Dendritic cell treated with granulocyte-macrophage colony-stimulating factor and Interleukin-4, amounts not matched to agents 40 ng/mL and 50 ng/mL, for 4 days (primary cell): ENCODE measurements around the gene MAST4.

Source experiments
- H3K27ac Mint-ChIP-seq: one replicate; pipeline ENCODE4 v1.8.0; 2022; ENCODE audit warnings: mild to moderate bottlenecking, mixed read lengths
- H3K27me3 Mint-ChIP-seq: one replicate; pipeline ENCODE4 v1.8.0; 2022; ENCODE audit warnings: mild to moderate bottlenecking, mixed read lengths
- H3K36me3 Mint-ChIP-seq: one replicate; pipeline ENCODE4 v1.8.0; 2022; ENCODE audit warnings: low read depth, mixed read lengths
- H3K4me1 Mint-ChIP-seq: one replicate; pipeline ENCODE4 v1.8.0; 2022; ENCODE audit warnings: low read depth, mixed read lengths
- H3K4me3 Mint-ChIP-seq: one replicate; pipeline ENCODE4 v1.8.0; 2022; ENCODE audit warnings: mild to moderate bottlenecking, moderate library complexity, mixed read lengths
- H3K9me3 Mint-ChIP-seq: one replicate; pipeline ENCODE4 v1.8.0; 2022; ENCODE audit warnings: mixed read lengths
- intact Hi-C: fragments of 100-400 bp; cut with micrococcal nuclease; formaldehyde crosslinking; loops from one replicate; pipeline ENCODE4 v1.15.0; 2022

The MAST4 gene

GRCh38 chr5:66582499-66583165 lies 13.6 kb upstream of the MAST4 start:
- intact Hi-C loops = no loop called here
- no peak overlapping the region for H3K27ac Mint-ChIP-seq

GRCh38 chr5:66585291-66585690 lies 10.9 kb upstream of the MAST4 start:
- Mint-ChIP-seq H3K27me3 (peaks cover 8% of the 10 kb centered on the region), H3K9me3 (no peaks in the 10 kb centered on the region), H3K27ac (no peak overlapping the region), H3K4me3 (no peak overlapping the region), H3K36me3 (no peaks in the 10 kb centered on the region), H3K4me1 (peaks cover 8% of the 10 kb centered on the region)
- intact Hi-C loops = no loop called here

More at GRCh38 chr5:66582499-66583165, 13.6 kb upstream of the MAST4 start:
- Mint-ChIP-seq H3K36me3 (no peaks in the 10 kb centered on the region), H3K27me3 (peaks cover 8% of the 10 kb centered on the region), H3K4me1 (peaks cover 8% of the 10 kb centered on the region), H3K4me3 (no peak overlapping the region), H3K9me3 (no peaks in the 10 kb centered on the region)

- H3K4me1 Mint-ChIP-seq = peaks cover 4% of the 10 kb centered on the region
- peaks cover 17% of the 10 kb centered on the region for H3K27me3 Mint-ChIP-seq
- no peak overlapping the region for H3K4me3 Mint-ChIP-seq
- intact Hi-C loops = no loop called here
- no peaks in the 10 kb centered on the region for H3K9me3 Mint-ChIP-seq
- H3K27ac Mint-ChIP-seq = no peak overlapping the region
- no peaks in the 10 kb centered on the region for H3K36me3 Mint-ChIP-seq
These were observed 8.4 kb upstream of the MAST4 start for GRCh38 chr5:66587771-66588170.

- Mint-ChIP-seq H3K9me3 (no peaks in the 10 kb centered on the region), H3K27me3 (peaks cover 75% of the 10 kb centered on the region), H3K27ac (no peak overlapping the region), H3K4me3 (peak overlapping the region; percentile 79), H3K4me1 (peaks cover 17% of the 10 kb centered on the region), H3K36me3 (no peaks in the 10 kb centered on the region)
- intact Hi-C loops = loop anchor here (10.0 kb wide), 1 partner anchor 138 kb away; no protein-coding TSS in a partner anchor
These were observed 516 bp downstream of the MAST4 start for GRCh38 chr5:66596636-66597182.

GRCh38 chr5:66597183-66597757 lies 1.1 kb downstream of the MAST4 start:
- peak overlapping the region; percentile 34 for H3K4me3 Mint-ChIP-seq
- no peaks in the 10 kb centered on the region for H3K9me3 Mint-ChIP-seq
- intact Hi-C loops = loop anchor here (10.0 kb wide), 1 partner anchor 138 kb away; no protein-coding TSS in a partner anchor
- no peak overlapping the region for H3K27ac Mint-ChIP-seq
- peaks cover 17% of the 10 kb centered on the region for H3K4me1 Mint-ChIP-seq
- H3K36me3 Mint-ChIP-seq = no peaks in the 10 kb centered on the region
- H3K27me3 Mint-ChIP-seq = peaks cover 72% of the 10 kb centered on the region

GRCh38 chr5:66602621-66603020 lies 6.4 kb downstream of the MAST4 start:
- Mint-ChIP-seq H3K27ac (no peak overlapping the region), H3K4me1 (peaks cover 1% of the 10 kb centered on the region), H3K27me3 (peaks cover 41% of the 10 kb centered on the region), H3K9me3 (no peaks in the 10 kb centered on the region), H3K4me3 (no peak overlapping the region), H3K36me3 (no peaks in the 10 kb centered on the region)
- intact Hi-C loops = no loop called here

GRCh38 chr5:66603164-66603563 lies 7.0 kb downstream of the MAST4 start:
- Mint-ChIP-seq H3K4me1 (no peaks in the 10 kb centered on the region), H3K27me3 (peaks cover 35% of the 10 kb centered on the region), H3K4me3 (no peak overlapping the region), H3K27ac (no peak overlapping the region), H3K9me3 (no peaks in the 10 kb centered on the region), H3K36me3 (no peaks in the 10 kb centered on the region)
- intact Hi-C loops = no loop called here

GRCh38 chr5:66603881-66604280 lies 7.7 kb downstream of the MAST4 start:
- Mint-ChIP-seq H3K27me3 (peaks cover 28% of the 10 kb centered on the region), H3K4me1 (no peaks in the 10 kb centered on the region), H3K36me3 (no peaks in the 10 kb centered on the region), H3K9me3 (no peaks in the 10 kb centered on the region), H3K4me3 (no peak overlapping the region), H3K27ac (no peak overlapping the region)
- intact Hi-C loops = no loop called here

- Mint-ChIP-seq H3K4me1 (no peaks in the 10 kb centered on the region), H3K4me3 (no peak overlapping the region), H3K27me3 (peaks cover 11% of the 10 kb centered on the region), H3K27ac (no peak overlapping the region), H3K9me3 (no peaks in the 10 kb centered on the region), H3K36me3 (no peaks in the 10 kb centered on the region)
- intact Hi-C loops = no loop called here
These were observed 10.5 kb downstream of the MAST4 start for GRCh38 chr5:66606713-66607112.

- Mint-ChIP-seq H3K9me3 (no peaks in the 10 kb centered on the region), H3K27ac (no peak overlapping the region)
These were observed 12.3 kb downstream of the MAST4 start for GRCh38 chr5:66608501-66608900.

GRCh38 chr5:66609615-66610014 lies 13.4 kb downstream of the MAST4 start:
- no peaks in the 10 kb centered on the region for H3K36me3 Mint-ChIP-seq
- no peak overlapping the region for H3K27ac Mint-ChIP-seq
- H3K4me1 Mint-ChIP-seq = no peaks in the 10 kb centered on the region
- peaks cover 3% of the 10 kb centered on the region for H3K27me3 Mint-ChIP-seq
- no peak overlapping the region for H3K4me3 Mint-ChIP-seq
- H3K9me3 Mint-ChIP-seq = no peaks in the 10 kb centered on the region
- intact Hi-C loops = no loop called here

More at GRCh38 chr5:66608501-66608900, 12.3 kb downstream of the MAST4 start:
- Mint-ChIP-seq H3K4me3 (no peak overlapping the region), H3K4me1 (no peaks in the 10 kb centered on the region), H3K27me3 (peaks cover 6% of the 10 kb centered on the region), H3K36me3 (no peaks in the 10 kb centered on the region)
- intact Hi-C loops = no loop called here

- Mint-ChIP-seq H3K27ac (no peak overlapping the region), H3K36me3 (no peaks in the 10 kb centered on the region), H3K4me3 (no peak overlapping the region), H3K4me1 (peaks cover 12% of the 10 kb centered on the region), H3K9me3 (no peaks in the 10 kb centered on the region), H3K27me3 (no peaks in the 10 kb centered on the region)
- intact Hi-C loops = no loop called here
These were observed 16.0 kb downstream of the MAST4 start for GRCh38 chr5:66612226-66612625.

- Mint-ChIP-seq H3K36me3 (no peaks in the 10 kb centered on the region), H3K4me3 (no peak overlapping the region), H3K9me3 (no peaks in the 10 kb centered on the region), H3K27me3 (no peaks in the 10 kb centered on the region), H3K27ac (no peak overlapping the region), H3K4me1 (peaks cover 24% of the 10 kb centered on the region)
- intact Hi-C loops = no loop called here
These were observed 18.9 kb downstream of the MAST4 start for GRCh38 chr5:66615136-66615535.

GRCh38 chr5:66615894-66616293 lies 19.7 kb downstream of the MAST4 start:
- no peaks in the 10 kb centered on the region for H3K36me3 Mint-ChIP-seq
- peaks cover 27% of the 10 kb centered on the region for H3K4me1 Mint-ChIP-seq
- H3K27ac Mint-ChIP-seq = peak overlapping the region; percentile 64
- H3K9me3 Mint-ChIP-seq = no peaks in the 10 kb centered on the region
- intact Hi-C loops = no loop called here
- no peak overlapping the region for H3K4me3 Mint-ChIP-seq
- no peaks in the 10 kb centered on the region for H3K27me3 Mint-ChIP-seq
